Stimulated activated CD4-positive, alpha-beta T cell treated with anti-CD3 and anti-CD28 coated beads, TNF-alpha, amount 100 ng/mL, for 48 hours (primary cell): Measurements from ENCODE around the gene HDAC5.
"Not testable (repeated sequence)": the region's sequence is repeated elsewhere in the genome, so short reads cannot be mapped to it uniquely, and the experiment has no call there.

Source experiments
- DNase-seq, 3 donors: peaks; one replicate each; pipeline ENCODE4 v3.0.0-alpha.2; 2020; ENCODE audit warnings: low read depth in 3 of 3

The HDAC5 gene

DNA sequence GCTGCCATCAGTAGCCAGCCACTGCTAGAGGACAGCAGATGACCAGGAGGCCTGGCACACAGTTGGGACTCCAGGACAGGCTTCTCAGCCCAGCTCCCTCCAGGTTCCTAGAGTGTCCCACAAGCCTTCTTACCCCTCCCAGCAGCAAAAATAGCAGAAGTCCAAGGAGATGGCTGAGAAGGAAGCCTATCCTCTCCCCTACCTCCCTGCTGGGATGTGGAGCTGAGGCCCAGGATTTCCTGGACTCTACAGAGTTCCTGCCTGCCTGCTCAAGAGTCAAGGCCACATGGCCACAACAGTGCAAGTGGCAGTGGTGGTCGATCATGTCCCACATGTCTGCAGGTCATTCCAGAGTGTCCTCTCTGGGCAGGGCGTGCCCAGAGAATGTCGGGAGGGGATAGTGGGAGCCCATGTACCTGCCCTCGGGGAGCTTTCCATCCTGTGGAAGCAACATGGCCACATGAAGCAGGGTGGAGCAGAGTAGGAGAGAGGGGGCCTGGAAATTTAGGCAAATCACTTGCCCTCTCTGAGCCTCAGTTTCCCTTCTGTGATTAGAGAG is 10.6 kb upstream of the HDAC5 start:
- DNase-seq, result no peak

DNA sequence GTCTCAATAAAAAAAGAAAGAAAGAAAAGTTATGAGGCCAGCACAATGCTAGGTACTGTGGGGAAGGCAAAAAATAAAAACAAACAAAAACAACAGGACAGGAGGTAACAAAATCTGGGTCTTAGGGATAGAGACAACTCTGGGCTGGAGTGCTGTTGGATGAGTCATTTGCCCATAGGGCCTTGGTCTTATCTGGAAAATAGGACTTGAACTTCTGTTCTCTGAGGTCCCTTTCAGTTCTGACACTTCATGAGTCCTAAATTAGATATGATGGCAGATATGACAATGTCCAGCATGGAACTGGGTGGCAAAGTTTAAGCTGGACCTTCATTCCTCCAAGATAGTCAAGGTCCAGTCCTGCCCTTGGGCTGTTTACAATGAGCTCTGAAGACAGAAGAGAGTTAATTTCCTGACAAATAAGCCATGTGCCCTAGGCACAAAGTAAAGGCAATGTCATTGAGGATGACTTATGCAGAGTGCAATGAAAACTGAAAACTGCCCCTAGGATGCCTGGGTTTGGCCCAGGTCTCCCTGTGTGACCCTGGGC is 8.9 kb upstream of the HDAC5 start:
- no peak for DNase-seq

DNA sequence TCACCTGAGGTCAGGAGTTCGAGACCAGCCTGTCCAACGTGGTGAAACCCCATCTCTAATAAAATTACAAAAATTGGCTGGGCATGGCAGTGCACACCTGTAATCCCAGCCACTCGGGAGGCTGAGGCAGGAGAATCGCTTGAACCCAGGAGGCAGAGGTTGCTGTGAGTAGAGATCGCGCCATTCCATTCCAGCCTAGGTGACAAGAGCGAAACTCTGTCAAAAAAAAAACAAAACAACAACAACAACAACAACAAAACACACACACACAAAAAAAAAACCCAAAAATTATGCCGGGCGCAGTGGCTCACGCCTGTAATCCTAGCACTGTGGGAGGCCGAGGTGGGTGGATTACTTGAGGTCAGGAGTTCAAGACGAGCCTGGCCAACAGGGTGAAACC is 7.9 kb upstream of the HDAC5 start:
- not testable (repeated sequence) for DNase-seq

DNA sequence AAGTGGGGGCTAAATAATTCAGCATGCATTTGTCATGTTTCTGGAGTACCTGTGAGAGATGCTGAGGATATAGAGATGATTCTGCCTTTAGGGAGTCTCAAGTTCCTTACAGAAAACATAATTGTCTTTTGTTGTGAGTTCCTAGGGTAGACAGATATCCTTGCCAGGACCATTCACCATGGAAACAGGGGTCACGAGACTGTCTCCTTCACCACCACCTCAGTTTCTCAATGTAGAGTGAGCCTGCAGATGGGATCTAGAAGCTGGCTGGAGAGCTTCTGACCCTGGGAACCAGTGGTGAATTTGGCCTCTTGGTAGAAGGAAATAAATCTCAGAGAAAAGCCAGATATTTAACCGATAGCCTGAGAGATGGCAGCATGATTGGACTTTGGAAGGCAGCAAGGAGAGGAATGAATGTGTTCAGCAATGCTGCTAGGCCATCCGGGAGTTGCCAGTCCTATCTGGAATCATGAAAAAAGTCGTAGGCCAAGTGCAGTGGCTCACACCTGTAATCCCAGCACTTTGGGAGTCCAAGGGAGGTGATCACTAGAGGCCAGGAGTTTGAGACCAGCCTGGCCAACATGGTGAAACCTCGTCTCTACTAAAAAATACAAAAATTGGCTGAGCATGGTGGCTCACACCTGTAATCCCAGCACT is 7.4 kb upstream of the HDAC5 start:
- DNase-seq, result no peak

DNA sequence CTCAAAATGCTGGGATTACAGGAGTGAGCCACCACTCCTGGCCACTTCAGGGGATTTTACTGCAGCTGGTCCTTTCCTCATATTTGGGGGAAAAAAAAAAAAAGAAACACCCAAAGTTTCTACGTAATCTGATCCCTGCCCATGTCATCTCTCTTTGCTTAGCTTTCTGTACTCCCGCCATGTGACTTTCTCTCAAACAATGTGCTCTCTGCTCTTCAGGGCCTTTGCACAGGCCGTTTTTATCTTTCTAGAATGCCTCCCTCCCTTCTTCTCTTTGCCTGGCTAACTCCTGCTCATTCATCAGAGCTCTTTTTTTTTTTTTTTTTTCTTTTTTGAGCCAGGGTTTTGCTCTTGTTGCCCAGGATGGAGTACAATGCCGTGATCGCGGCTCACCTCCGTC is 4.9 kb upstream of the HDAC5 start:
- DNase-seq, result no peak

DNA sequence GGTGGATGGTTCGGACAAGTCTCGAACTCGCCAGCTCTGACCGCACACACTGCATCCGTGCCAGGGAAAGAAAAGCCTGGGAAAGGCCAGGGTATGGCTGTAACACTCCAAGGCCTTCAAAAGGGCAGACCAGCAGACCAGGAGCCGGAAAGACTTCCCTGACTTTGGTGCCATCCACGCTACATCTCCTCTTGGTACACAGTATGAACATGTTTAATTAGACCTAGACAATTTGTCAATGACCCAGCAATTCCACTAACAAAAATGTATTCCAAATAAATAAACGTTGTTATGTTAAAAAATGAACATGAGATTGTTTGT is 637 bp upstream of the HDAC5 start:
- no peak for DNase-seq

DNA sequence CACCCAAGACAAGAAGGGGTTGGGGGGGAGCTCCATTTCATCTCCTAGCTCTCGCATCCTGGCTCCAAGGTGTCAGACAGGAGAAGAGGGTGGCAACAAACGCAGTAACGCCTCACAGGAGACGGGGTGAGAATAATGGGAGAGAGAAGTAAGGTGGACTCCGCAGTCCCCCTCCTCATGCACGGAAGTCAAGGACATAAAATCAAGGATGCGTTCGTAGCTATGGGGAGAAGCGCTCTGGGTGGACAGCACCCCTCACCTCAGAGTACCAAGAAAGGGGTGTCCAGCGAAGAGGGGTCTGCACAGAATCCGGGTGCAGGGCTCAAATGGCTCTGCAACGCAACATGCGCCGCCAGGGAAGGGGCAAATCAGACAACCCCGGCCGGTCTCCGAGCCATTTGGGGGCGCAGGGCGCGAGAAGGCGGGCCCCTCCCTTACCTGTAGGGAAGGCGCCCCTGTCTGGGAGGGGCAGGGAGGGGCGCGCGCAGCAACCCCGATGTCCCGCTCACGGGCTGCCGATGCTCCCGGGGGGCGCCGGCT is 555 bp downstream of the HDAC5 start:
- no peak for DNase-seq

DNA sequence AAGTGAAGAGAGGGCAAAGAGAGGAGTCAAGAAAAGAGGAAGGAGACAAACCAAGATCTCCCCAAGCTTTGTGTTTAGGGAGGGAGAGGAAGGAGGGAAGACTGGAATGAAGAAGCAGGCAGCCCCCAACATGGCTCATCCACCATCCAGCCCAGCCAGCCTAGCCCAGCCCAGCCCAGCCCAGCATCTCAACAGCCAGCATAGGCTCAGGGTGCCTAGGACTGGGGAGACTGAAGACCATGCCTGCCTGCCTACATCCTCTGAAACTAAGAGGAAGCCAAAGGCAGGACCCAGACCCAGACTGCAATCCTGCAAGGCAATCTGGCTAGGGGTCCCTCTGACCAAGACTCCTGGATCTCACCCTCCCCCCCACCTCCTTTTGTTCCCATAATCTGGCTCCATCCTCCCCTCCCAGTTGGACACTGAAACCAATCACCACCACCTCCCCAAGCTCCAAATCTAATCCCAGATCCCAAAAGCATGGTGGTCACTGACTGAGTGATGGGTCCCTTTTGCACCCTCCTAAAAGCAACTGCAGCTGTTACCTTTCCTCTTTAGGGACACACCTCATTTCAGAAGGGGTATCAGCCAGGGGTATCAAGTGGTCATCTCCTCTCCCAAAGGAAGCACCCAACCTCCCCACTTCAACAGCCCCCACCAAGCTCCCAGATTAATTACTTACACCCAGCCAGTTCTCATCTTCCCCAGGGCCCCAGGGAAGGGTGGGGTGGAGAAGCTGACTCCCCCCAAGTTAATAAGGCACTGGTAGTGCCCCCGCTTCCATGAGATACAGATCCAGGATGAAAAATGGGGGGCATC is 1.2 kb downstream of the HDAC5 start:
- no peak for DNase-seq

DNA sequence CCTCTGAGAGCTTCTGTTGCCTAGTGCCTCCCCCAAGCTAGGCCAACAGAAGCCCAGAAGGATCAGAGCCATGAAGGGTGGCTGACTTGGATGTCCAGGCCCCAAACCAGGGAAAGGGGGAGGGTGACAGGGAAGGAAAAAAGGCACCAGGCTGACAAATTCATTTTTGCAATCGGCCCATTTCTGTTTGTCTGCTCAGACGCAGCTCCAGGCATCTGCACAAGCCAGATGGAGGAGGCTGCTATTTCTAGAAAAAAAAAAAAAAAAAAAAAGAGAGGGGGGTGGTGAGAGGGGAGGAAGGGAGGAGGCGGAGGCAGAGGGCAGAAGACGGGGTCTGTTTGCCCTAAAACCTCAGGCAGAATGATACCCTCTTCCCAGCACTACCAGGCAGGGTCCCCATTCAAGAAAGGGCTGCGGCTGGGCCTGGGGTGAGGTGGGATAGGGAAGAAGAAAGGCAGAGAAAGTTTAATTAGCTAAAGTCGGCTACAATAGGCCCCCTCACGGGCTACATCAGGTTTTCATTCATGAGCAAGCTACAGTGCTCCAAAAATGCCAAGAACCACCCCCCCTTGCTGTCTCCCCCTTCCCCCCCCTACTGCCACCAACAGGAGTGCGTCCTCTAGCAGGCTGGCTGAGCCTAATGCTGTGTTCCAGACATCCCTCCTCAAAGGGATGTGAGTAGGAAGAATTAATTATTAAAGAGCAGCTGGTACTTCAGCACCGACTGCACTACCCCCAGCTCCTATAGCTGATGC is 2.4 kb downstream of the HDAC5 start:
- DNase-seq, result no peak

DNA sequence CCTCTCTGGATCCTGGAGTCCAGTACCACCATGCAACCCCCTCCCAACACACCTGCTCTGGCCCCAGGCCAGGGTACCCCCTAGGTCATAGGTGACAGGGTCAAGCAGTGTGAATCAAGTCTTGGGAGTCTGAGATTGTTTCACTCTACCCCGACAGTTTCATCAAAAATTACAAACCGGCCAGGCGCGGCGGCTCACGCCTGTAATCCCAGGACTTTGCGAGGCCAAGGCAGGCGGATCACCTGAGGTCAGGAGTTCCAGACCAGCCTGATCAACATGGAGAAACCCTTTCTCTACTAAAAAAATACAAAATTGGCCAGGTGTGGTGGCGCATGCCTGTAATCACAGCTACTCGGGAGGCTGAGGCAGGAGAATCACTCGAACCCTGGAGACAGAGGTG is 3.2 kb downstream of the HDAC5 start:
- DNase-seq, result not testable (repeated sequence)

DNA sequence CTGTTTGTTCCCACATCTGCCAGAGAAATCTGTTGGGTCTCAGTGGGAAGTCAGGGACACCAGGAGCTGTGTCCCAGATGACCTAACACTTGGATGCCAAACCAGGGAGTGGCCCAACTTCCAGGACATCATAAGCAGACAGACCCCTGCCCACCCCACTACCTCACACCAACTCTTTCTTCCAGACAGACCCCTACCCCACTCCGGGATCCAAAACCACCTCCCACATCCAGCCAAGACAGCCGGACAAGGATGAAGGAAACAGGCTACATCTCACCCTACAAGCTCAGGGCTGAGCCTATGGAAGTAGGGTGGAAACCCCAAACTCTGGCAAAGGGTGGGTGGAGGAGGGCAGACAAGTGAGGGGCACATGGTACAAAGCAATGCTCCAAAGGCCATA is 3.6 kb downstream of the HDAC5 start:
- DNase-seq, result no peak

DNA sequence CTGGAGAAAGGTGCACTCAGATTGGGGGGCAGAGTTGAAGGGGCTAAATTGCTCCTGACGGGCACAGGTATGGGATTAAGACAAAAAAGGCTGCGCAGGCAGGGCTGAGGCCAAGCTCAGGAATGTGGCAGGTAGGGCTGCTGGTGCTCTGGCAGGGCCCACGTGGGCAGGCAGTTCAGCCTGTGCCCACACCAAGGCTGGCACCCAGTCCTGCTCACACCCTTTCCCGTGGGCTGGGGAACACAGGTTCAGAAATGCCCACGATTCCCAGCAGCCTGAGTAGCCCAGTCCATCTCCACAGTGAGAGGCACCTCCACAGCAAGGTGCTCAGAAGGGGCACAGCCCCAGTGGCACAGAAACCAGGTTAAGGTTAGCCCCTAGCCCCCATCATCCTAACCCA is 4.4 kb downstream of the HDAC5 start:
- DNase-seq, result no peak

DNA sequence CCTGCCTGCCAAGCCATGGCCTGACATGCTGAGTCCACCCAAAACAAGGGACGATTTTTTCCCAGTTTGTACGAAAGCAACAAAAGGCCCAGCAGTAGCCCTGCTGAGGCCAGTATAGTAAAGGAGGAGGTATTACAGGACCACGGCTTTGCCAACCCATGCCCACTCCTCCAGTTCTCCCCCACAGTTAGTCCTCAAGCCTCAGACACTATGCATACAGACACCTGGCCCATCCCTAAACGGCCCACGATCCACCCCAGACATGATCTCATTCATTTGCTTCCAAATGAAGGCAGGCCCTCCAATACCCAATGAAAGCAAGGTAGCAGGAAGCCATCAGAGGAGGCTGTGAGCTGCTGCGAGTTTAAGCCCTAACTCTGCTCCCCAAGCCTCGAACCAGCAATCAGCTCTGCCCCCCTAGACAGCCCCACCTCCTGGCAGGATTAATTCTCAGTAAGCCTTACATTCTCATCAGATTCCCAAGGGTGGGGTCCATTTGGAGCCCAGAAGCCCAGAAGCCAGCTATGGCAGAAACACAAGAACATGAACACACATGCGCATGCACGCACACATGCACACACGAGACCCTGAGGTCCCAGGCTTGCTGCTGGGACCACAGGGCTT is 4.9 kb downstream of the HDAC5 start:
- DNase-seq, result no peak

DNA sequence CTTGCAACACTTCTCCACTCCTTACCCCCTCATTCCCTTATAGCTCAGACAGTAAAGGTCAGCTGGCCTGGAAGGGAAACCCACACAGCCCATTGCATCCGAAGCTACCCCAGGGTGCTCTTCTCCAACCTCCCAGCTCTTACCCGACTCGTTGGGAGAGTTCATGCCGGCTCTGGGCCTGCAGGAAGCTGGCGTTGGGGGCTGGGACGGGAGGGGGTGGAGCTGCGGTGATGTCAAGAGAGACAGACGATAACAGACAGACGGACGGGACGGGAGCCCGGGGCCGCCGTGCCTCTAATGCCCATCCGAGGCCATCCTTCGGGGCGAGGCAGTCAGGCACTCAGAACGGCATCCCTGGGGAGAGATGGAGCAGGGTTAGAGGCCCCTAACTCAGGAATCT is 6.1 kb downstream of the HDAC5 start:
- no peak for DNase-seq

DNA sequence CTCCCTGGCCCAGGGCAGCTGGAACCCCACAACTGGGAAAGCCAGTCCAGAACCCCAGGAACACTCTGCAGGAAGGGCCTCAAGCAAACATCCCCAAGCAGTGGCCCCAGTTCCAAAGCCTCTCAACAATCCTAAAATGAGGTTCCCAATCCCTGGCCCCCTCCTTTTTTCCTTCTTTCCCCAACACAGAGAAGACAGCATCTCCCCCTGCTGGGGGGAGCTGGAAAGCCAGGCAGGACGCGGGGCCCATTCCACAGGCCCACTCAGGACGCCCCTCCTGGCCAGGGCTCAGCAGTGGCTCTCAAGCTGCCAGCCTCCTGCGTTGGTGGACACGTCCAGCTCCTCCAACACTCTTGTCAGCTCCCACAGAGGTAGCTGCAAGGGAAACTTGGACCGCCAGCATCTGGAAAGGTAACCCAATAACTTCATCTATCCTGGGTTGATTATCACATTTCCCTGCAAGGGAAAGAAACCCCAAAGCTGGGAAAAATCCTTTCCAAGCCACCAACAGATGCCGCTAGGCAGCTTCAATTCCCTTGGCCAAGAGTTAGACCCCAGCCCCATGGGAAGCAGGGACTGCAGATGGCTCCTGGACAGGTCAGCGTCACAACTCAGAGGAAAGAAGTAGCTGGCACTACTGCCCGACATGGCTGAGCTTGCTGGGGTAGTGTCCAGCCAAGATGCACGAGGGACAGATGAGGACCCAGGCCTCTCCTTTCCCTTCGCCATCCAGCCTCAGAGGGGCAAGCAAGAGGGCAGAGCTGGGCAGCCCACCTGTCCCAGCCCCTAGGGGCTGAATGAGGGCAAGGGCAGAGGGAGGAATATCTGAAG is 7.6 kb downstream of the HDAC5 start:
- no peak for DNase-seq

DNA sequence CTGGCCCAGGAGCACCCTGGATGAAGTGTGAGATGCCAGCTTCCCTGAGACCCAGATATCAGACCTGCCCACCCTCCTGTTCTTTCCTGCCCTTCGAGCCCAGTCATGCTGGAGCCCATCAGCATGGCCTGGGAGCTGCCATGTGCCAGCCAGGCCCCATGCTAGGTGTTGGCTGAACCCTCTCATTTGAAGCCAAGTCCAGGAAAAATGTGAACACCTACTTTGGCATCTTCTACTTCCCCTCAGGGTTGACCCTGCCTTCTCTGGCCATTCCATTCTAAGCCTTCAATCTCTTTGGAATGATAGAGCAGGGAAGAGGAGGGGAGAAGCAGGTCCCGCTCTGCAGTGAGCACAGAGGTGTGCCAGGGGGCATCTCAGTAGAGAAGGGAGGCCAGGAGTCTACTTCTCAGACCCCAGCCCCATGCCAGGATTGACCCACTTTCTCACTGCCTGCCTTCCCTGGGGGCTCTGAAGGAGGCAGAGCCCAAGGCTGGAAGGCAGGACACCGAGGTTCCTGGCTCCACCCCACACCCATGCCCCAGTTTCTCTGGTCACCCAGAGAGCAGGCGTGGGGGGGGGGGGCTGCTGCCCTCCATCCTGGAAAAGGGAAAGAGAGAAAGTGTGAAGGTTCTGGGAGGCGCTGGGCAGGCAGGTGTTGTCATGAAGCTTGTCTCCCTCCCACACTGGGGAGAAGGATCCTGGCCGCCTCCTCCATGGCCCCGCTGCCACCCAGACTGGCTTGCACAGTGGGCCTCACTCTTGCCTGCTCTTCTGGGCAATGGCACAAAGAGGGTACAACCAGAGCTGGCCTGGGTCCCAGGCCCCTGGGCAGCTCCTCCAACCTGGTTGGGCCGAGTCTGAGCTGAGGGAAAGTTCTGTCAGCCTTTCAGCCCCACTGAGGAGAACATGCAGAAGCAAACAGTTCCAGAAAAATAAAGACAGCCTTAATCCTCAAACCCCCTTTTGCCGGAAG is 9.3 kb downstream of the HDAC5 start:
- DNase-seq, result no peak

DNA sequence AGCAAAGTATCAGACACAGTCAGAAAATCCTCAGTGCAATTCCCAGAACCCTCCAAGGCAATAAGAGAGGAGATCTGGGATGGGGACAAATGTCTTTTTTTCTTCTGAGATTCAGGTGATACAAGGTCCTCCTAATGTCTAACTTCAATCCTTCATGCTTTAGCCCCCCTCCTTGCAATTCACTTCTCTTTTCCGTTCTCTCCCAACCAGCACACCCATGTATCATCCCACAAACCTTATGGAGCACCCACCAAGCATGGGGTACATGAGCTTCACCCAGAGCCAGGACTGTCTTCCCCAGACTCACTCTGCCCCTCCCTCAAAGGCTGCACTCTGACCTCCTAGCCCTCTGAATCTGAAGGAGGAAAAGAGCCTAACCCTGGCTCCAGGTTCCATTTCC is 10.1 kb downstream of the HDAC5 start:
- DNase-seq, result no peak

DNA sequence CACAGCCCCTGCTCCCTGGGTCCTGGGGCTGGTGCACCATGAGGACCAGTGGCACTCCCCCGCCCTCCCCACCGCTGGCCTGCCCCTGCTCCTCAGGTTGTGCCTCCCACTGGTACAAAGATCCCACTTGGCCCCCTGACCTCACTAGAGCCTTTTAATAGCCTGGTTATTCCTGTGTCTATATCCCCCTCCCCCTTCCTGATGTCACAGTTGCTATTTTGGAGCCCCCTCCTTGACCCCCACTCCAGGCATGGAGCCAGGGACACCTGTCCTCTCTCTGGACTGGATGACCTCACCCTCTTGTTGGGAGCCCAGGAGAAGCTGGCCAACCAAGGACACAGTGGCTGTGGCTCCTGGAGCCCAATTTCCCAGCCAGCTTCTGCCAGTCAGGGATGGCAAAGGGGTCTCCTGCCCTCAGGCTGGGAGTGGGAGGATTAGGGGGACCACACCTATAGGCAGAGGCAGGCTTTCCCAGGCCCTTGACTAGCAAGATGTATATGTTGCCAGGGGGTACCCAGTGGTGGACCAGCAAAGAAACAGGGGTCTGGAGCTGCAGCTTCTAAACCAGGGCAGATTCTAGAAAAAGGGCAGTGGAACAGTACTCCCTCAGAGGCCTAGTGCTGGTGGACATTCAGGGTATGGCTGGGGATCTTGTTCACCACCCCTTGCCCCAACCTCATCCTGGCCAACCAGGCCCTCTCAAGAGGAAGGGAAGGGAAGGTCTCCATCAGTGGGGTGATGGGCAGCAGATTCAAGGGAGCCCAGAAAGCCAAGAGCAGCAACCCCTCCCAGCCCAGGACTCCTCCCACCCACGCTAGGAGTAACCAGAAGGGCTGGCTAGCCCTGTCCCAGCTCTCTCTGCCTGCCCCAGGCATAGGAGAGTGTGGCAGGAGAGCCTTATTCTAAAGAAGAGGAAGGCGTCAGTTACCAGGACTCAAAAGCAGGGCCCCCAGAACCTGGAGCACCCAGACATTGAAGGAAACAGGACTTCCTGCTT is 10.9 kb downstream of the HDAC5 start:
- DNase-seq, result no peak
